ENCODE data around the gene DSTN. TPM values are rescaled to one million over a fixed set of nuclear protein-coding genes. Genes with fewer than 3 reads are reported as not detected.

DSTN gene
- total and polyA plus RNA-seq, 8 donors, result 334 to 1,254 (median 577) TPM

- no peak overlapping the region for H3K4me3 ChIP-seq
- no peaks in the 10 kb centered on the region for H3K27me3 ChIP-seq
- H3K36me3 ChIP-seq, result peaks cover 66 to 98% (median 86%) of the 10 kb centered on the region in 4 donors
- WGBS, 5 donors, result 63 to 75% (median 70%) methylated on average over 16 to 20 of the region's 20 CpGs
- peak in 1 of 2 donors; percentile 83 for DNase-seq
- peaks cover 35 to 59% (median 52%) of the 10 kb centered on the region in 4 donors for H3K4me1 ChIP-seq
- H3K27ac ChIP-seq, result peak overlapping the region in 2 of 5 donors; percentile 23 to 28
- no peaks in the 10 kb centered on the region for H3K9me3 ChIP-seq
- intact Hi-C loops (cut with DNase I; ENCODE audit: low total_unique reads), result loop anchor here (5.0 kb wide), 1 partner anchor 81 kb away; no protein-coding TSS in a partner anchor
- TF ChIP-seq, protein P1, sequence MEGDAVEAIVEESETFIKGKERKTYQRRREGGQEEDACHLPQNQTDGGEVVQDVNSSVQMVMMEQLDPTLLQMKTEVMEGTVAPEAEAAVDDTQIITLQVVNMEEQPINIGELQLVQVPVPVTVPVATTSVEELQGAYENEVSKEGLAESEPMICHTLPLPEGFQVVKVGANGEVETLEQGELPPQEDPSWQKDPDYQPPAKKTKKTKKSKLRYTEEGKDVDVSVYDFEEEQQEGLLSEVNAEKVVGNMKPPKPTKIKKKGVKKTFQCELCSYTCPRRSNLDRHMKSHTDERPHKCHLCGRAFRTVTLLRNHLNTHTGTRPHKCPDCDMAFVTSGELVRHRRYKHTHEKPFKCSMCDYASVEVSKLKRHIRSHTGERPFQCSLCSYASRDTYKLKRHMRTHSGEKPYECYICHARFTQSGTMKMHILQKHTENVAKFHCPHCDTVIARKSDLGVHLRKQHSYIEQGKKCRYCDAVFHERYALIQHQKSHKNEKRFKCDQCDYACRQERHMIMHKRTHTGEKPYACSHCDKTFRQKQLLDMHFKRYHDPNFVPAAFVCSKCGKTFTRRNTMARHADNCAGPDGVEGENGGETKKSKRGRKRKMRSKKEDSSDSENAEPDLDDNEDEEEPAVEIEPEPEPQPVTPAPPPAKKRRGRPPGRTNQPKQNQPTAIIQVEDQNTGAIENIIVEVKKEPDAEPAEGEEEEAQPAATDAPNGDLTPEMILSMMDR (IDR thresholded peaks at IDR 0.05), result no peak
Observed at GRCh38 chr20:17617868-17618672, 48.2 kb downstream of the DSTN start.

- DNase-seq, result no peak
- TF ChIP-seq POLR2A (IDR thresholded peaks at IDR 0.05) (no peak), EP300 (IDR thresholded peaks at IDR 0.05) (no peak), POLR2AphosphoS5 (IDR thresholded peaks at IDR 0.05) (no peak)
- TF ChIP-seq, protein P1 (IDR thresholded peaks at IDR 0.05), result no peak
- Histone ChIP-seq H3K27me3 (no peaks in the 10 kb centered on the region), H3K9me3 (no peaks in the 10 kb centered on the region), H3K27ac (no peak overlapping the region), H3K4me3 (no peak overlapping the region), H3K36me3 (peaks cover 72 to 98% (median 89%) of the 10 kb centered on the region in 4 donors), H3K4me1 (peaks cover 30 to 53% (median 46%) of the 10 kb centered on the region in 4 donors)
- 87 to 93% (median 89%) methylated on average over 10 of the region's 10 CpGs for WGBS, 5 donors
- intact Hi-C loops (cut with DNase I; ENCODE audit: low total_unique reads), result loop anchor here (5.0 kb wide), 1 partner anchor 81 kb away; no protein-coding TSS in a partner anchor
Observed at GRCh38 chr20:17618673-17619013, 48.8 kb downstream of the DSTN start.

- intact Hi-C loops (cut with DNase I; ENCODE audit: low total_unique reads), result loop anchor here (5.0 kb wide), 1 partner anchor 82 kb away; no protein-coding TSS in a partner anchor
- Histone ChIP-seq H3K4me1 (peaks cover 21 to 45% (median 37%) of the 10 kb centered on the region in 4 donors), H3K27me3 (no peaks in the 10 kb centered on the region), H3K27ac (no peak overlapping the region), H3K9me3 (no peaks in the 10 kb centered on the region), H3K36me3 (peaks cover 81 to 99% (median 94%) of the 10 kb centered on the region in 4 donors), H3K4me3 (no peak overlapping the region)
- WGBS, 5 donors, result 75 to 85% (median 79%) methylated on average over 24 to 29 of the region's 29 CpGs
- TF ChIP-seq, protein P1 (IDR thresholded peaks at IDR 0.05), result no peak
- no peak for TF ChIP-seq EP300 (IDR thresholded peaks at IDR 0.05)
- TF ChIP-seq POLR2A (IDR thresholded peaks at IDR 0.05), result no peak
- no peak for TF ChIP-seq POLR2AphosphoS5 (IDR thresholded peaks at IDR 0.05)
- DNase-seq, result peak in 1 of 2 donors; percentile 22
Observed at GRCh38 chr20:17619351-17620093, 49.6 kb downstream of the DSTN start.

DNA sequence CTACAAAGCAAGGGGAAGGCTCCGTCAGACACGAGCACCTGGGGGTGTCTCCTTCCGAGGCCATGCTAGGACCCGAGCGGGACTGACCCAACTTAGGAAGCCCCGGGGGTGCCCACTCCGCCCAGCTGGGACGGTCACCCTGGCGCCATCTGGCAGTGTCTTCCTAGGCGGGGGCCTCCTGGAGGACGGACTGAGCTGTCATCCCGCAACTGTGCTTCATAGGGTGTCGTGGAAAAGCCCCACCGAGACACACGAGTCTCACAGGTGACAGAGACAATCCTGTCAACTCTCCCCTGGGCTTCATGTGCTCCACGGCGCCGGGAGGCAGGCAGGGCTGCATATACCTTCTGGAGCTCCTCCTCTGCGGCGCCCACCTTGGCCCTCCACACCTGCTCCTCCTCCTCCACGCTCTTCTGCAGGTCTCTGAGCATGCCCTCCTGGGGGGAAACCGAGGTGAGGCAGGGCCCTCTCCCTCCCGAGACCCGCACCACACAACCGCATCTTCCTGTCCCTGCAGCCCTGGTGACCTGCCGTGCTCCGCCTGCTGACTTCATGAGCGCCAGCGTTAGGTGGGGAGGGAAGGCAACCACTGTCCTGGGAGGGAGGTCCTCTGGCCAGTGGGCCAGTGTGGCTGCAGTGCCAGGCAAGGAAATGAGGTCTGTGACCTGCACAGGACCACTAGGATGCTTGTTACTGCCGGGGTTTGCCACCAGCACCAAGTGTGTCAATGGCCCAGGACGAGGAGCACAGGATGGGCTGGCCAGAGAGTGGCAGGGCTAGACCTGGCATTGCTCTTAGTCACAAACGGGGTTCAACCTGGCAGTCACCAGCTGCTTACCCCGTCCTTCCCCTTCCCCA is 50.7 kb downstream of the DSTN start:
- peak in 1 of 2 donors; percentile 21 for DNase-seq
- H3K36me3 ChIP-seq, result peaks cover 91 to 100% (median 99%) of the 10 kb centered on the region in 4 donors
- no peak for TF ChIP-seq POLR2AphosphoS5 (IDR thresholded peaks at IDR 0.05)
- TF ChIP-seq, protein P1 (IDR thresholded peaks at IDR 0.05), result no peak
- TF ChIP-seq POLR2A (IDR thresholded peaks at IDR 0.05), result no peak
- no peak for TF ChIP-seq EP300 (IDR thresholded peaks at IDR 0.05)
- no peaks in the 10 kb centered on the region for H3K27me3 ChIP-seq
- no peak overlapping the region for H3K4me3 ChIP-seq
- no peaks in the 10 kb centered on the region for H3K9me3 ChIP-seq
- 83 to 88% (median 85%) methylated on average over 25 to 33 of the region's 33 CpGs for WGBS, 5 donors
- peaks cover 10 to 34% (median 33%) of the 10 kb centered on the region in 4 donors for H3K4me1 ChIP-seq
- peak overlapping the region in 1 of 5 donors; percentile 20 for H3K27ac ChIP-seq
- intact Hi-C loops (cut with DNase I; ENCODE audit: low total_unique reads), result no loop called here

Data from stomach (tissue), 9 donors.